ENCODE results near the gene SYNE3. TPM values are rescaled to one million over a fixed set of nuclear protein-coding genes. Genes with fewer than 3 reads are reported as not detected.

Gene SYNE3
- total RNA-seq, 1 donor from 2014 or later = 27.0 TPM

DNA sequence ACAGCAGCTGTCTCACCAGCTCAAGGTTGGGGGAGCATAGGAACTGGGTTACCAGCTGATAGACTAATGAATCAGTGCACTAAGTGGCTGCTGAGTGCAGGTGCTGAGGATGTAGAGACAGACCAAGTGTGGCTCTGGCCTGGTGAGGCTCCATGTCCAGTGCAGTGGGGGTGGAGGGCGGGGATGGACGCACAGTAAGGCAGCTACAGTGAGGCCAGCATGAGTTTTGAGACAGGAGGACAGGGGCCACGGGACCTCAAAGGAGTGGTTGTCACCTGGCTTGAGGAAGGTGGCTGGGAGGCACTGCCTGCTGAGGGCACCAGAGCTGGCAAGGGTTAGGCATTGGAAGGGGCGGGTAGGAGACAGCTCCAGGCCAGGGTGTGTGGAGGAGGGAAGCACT lies 37.0 kb downstream of the SYNE3 start:
- intact Hi-C loops (cut with DNase I) = no loop called here
- Histone ChIP-seq H3K9me3 (no peaks in the 10 kb centered on the region), H3K27ac (peak overlapping the region; percentile 92), H3K4me1 (peaks cover 76% of the 10 kb centered on the region), H3K36me3 (peaks cover 0 to 11% of the 10 kb centered on the region in 2 donors), H3K4me3 (no peak overlapping the region), H3K27me3 (no peaks in the 10 kb centered on the region)
- no peak for TF ChIP-seq POLR2A (IDR thresholded peaks at IDR 0.05)
- TF ChIP-seq, protein P1, sequence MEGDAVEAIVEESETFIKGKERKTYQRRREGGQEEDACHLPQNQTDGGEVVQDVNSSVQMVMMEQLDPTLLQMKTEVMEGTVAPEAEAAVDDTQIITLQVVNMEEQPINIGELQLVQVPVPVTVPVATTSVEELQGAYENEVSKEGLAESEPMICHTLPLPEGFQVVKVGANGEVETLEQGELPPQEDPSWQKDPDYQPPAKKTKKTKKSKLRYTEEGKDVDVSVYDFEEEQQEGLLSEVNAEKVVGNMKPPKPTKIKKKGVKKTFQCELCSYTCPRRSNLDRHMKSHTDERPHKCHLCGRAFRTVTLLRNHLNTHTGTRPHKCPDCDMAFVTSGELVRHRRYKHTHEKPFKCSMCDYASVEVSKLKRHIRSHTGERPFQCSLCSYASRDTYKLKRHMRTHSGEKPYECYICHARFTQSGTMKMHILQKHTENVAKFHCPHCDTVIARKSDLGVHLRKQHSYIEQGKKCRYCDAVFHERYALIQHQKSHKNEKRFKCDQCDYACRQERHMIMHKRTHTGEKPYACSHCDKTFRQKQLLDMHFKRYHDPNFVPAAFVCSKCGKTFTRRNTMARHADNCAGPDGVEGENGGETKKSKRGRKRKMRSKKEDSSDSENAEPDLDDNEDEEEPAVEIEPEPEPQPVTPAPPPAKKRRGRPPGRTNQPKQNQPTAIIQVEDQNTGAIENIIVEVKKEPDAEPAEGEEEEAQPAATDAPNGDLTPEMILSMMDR (IDR thresholded peaks at IDR 0.05) = no peak
- TF ChIP-seq POLR2AphosphoS5 (IDR thresholded peaks at IDR 0.05; ENCODE audit: insufficient read depth in 1 of 2, low read depth in 1 of 2) = no peak
- DNase-seq (ENCODE audit: extremely low spot score in 2 of 2) = no peak

DNA sequence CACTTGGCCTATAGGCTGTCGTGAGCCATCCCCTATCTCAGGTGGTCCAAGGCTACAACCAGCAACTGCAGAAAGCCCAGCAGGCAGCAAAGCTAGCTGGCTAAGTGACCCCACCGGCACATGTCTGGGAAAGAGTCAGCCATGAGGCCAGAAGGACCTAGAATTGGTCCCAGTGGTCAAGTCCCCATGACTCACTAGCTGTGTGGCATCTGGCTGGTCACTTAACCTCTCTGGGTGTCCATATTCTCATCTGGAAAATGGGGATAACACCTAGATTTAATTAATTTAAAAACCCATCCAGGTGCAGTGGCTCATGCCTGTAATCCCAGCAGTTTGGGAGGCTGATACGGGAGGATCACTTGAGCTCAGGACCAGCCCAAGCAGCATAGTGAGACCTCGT lies 37.6 kb downstream of the SYNE3 start:
- TF ChIP-seq POLR2AphosphoS5 (IDR thresholded peaks at IDR 0.05; ENCODE audit: insufficient read depth in 1 of 2, low read depth in 1 of 2) (no peak), POLR2A (IDR thresholded peaks at IDR 0.05) (no peak)
- TF ChIP-seq, protein P1 (IDR thresholded peaks at IDR 0.05) = no peak
- intact Hi-C loops (cut with DNase I) = no loop called here
- H3K27me3 ChIP-seq = no peaks in the 10 kb centered on the region
- H3K4me1 ChIP-seq = peaks cover 69% of the 10 kb centered on the region
- DNase-seq (ENCODE audit: extremely low spot score in 2 of 2) = no peak
- H3K36me3 ChIP-seq = peaks cover 0 to 18% of the 10 kb centered on the region in 2 donors
- peak overlapping the region; percentile 92 for H3K27ac ChIP-seq
- H3K4me3 ChIP-seq = no peak overlapping the region
- H3K9me3 ChIP-seq = no peaks in the 10 kb centered on the region

DNA sequence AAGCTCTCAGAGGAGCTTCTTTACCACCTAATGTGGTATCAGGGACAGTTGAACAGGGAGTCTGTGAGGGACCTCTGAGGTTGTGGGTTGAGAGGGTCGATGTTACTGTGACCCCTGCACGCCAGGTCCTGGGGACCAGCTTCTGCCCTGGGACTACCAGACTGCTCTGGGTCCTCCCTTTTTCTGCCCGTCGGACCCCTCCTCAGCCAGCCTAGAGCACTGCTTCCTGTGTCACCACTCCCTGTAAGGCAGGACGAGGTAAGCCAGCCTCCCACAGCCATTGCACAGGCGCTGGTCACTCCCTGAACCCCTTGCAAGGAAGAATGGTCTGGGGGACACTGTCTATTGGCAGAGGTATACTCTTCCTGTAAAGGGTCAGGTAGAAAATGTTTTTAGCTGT lies 38.1 kb downstream of the SYNE3 start:
- Histone ChIP-seq H3K4me3 (no peak overlapping the region), H3K4me1 (peaks cover 66% of the 10 kb centered on the region), H3K27me3 (no peaks in the 10 kb centered on the region), H3K36me3 (peaks cover 0 to 18% of the 10 kb centered on the region in 2 donors), H3K9me3 (no peaks in the 10 kb centered on the region), H3K27ac (peak overlapping the region; percentile 92)
- no peak for DNase-seq (ENCODE audit: extremely low spot score in 2 of 2)
- TF ChIP-seq POLR2AphosphoS5 (IDR thresholded peaks at IDR 0.05; ENCODE audit: insufficient read depth in 1 of 2, low read depth in 1 of 2) (no peak), POLR2A (IDR thresholded peaks at IDR 0.05) (no peak)
- TF ChIP-seq, protein P1 (IDR thresholded peaks at IDR 0.05) = no peak
- intact Hi-C loops (cut with DNase I) = no loop called here

DNA sequence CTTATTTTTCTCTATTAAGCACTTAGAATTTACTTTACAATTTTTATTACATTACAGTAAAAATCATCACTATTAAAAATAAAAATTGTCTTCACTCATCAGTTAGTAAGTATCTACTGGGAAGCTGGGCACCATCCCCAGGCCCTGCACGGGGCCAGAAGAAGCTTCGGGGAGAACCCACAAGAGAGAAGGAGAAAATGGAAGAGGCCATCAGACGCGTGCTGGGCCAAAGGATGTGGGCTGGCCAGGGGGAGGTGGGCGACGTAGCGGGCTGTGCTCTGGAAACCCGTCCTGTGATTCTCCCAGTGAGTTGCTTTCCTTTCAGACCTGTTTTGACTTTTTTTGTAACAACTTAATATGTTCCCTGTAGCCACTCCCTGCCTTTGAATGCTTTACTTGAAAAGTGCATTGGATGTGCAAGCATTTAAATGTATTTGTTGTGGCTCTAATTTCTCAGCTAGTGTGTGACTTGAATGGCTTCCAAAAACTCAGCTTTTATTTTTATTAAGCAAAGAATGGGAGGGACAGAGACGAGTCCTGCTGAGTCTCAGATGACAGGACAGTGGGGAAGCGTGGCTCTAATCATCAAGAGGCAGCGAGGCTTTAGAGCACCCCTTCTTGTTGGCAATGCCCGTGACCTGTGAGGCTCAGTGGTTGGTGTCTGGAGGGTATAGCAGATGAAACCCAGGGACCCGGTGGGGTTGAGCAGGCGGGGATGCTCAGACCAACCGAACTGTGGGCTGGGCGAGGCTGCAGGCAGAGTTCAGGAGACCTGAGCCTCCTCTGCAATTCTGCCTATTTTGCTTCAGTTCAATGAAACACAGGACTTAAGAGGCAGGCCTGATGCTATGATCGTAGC lies 38.8 kb downstream of the SYNE3 start:
- Histone ChIP-seq H3K36me3 (peaks cover 0 to 18% of the 10 kb centered on the region in 2 donors), H3K27ac (peak overlapping the region; percentile 92), H3K9me3 (no peaks in the 10 kb centered on the region), H3K4me1 (peaks cover 66% of the 10 kb centered on the region), H3K4me3 (no peak overlapping the region), H3K27me3 (no peaks in the 10 kb centered on the region)
- DNase-seq (ENCODE audit: extremely low spot score in 2 of 2) = no peak
- intact Hi-C loops (cut with DNase I) = no loop called here
- TF ChIP-seq POLR2AphosphoS5 (IDR thresholded peaks at IDR 0.05; ENCODE audit: insufficient read depth in 1 of 2, low read depth in 1 of 2) (no peak), POLR2A (IDR thresholded peaks at IDR 0.05) (no peak)
- TF ChIP-seq, protein P1 (IDR thresholded peaks at IDR 0.05) = no peak

DNA sequence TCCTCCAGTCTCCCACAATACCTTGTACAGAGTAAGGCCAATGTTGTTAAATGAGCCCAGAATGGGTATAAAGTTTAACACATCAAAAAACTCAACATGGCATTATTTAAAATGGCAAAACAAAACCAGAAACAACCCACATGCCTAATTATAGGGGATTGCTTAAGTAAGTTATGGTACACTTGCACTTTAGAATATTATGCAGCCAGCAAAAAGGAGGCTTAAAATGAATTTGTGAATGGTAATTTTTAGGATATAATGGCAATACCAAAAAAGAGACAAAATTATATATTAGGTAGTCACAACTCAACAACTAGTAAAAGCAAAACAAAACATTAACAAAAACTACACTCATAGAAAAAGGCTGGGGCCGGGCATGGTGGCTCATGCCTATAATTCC lies 39.7 kb downstream of the SYNE3 start:
- Histone ChIP-seq H3K4me3 (no peak overlapping the region), H3K27ac (peak overlapping the region; percentile 92), H3K9me3 (no peaks in the 10 kb centered on the region), H3K4me1 (peaks cover 66% of the 10 kb centered on the region), H3K27me3 (no peaks in the 10 kb centered on the region), H3K36me3 (peaks cover 0 to 18% of the 10 kb centered on the region in 2 donors)
- TF ChIP-seq POLR2AphosphoS5 (IDR thresholded peaks at IDR 0.05; ENCODE audit: insufficient read depth in 1 of 2, low read depth in 1 of 2) (no peak), POLR2A (IDR thresholded peaks at IDR 0.05) (no peak)
- TF ChIP-seq, protein P1 (IDR thresholded peaks at IDR 0.05) = no peak
- intact Hi-C loops (cut with DNase I) = no loop called here
- no peak for DNase-seq (ENCODE audit: extremely low spot score in 2 of 2)

All from vagina (tissue), 2 donors.